Keratinocyte (primary cell): Measurements from ENCODE around the gene SFXN2.

ENCODE experiments used
- EZH2 ChIP-seq: IDR thresholded peaks from one replicate; pipeline ENCODE4 v1.6.1; 2012; ENCODE audit warnings: inconsistent platforms, mild to moderate bottlenecking, low read length, moderate library complexity
- TF ChIP-seq, protein P1 (sequence below), 3 experiments: IDR thresholded peaks in 1 of 3; conservative IDR thresholded peaks in 1 of 3; optimal IDR thresholded peaks in 1 of 3; 2 replicates in 2 of 3; 3 replicates in 1 of 3; pipeline versions ENCODE3 to v1.5.1; 2011; ENCODE audit warnings: low read length in 3 of 3, mild to moderate bottlenecking in 3 of 3, moderate library complexity in 2 of 3, control low read depth in 1 of 3, inconsistent platforms in 1 of 3; ENCODE audit not compliant: insufficient read depth in 2 of 3; ENCODE audit errors: extremely low read depth in 1 of 3

GRCh38 chr10:102762401-102763015 is 48.1 kb downstream of the SFXN2 start:
- TF ChIP-seq, protein P1, sequence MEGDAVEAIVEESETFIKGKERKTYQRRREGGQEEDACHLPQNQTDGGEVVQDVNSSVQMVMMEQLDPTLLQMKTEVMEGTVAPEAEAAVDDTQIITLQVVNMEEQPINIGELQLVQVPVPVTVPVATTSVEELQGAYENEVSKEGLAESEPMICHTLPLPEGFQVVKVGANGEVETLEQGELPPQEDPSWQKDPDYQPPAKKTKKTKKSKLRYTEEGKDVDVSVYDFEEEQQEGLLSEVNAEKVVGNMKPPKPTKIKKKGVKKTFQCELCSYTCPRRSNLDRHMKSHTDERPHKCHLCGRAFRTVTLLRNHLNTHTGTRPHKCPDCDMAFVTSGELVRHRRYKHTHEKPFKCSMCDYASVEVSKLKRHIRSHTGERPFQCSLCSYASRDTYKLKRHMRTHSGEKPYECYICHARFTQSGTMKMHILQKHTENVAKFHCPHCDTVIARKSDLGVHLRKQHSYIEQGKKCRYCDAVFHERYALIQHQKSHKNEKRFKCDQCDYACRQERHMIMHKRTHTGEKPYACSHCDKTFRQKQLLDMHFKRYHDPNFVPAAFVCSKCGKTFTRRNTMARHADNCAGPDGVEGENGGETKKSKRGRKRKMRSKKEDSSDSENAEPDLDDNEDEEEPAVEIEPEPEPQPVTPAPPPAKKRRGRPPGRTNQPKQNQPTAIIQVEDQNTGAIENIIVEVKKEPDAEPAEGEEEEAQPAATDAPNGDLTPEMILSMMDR (optimal IDR thresholded peaks at IDR 0.05 in 1 of 3, IDR thresholded peaks at IDR 0.05 in 1 of 3, conservative IDR thresholded peaks at IDR 0.05 in 1 of 3; ENCODE audit: extremely low read depth in 1 of 3, insufficient read depth in 2 of 3, low read length in 3 of 3) = no peak
- TF ChIP-seq EZH2 = no peak
